KBM-7 (cell line): Measurements from ENCODE around the gene RCC2.

Experiments used
- DNase-seq: peaks from one replicate; pipeline ENCODE4 v3.0.0-alpha.2; 2015
- in situ Hi-C: fragments of 300-500 bp; cut with MboI; formaldehyde crosslinking; loops from 2 replicates; pipeline ENCODE4 v1.14.3; 2020; ENCODE audit warnings: low sequenced_read_pairs, low pct_unique_long_range_greater_than_20kb, mixed read lengths

RCC2 gene

DNA sequence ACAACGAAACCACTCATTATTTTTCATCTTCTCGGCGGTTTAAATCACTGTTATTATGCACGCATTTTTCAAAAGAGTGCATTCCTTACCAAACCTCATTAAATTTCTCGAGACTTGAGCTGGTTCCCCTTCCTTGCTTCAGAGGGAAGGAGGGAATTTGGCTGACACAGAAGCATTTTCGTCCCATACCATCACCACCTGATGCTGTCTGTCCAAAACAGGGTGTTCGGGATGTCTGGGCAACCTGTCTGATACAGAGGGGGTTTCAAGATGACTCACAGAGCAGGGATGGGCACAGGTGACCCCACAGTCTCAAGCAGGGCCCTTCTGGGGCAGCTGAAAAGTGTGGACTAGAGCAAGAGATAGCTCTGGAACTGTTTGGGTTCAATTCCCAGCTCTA lies 12.3 kb upstream of the RCC2 start:
- in situ Hi-C loops, result no loop called here
- no peak for DNase-seq

DNA sequence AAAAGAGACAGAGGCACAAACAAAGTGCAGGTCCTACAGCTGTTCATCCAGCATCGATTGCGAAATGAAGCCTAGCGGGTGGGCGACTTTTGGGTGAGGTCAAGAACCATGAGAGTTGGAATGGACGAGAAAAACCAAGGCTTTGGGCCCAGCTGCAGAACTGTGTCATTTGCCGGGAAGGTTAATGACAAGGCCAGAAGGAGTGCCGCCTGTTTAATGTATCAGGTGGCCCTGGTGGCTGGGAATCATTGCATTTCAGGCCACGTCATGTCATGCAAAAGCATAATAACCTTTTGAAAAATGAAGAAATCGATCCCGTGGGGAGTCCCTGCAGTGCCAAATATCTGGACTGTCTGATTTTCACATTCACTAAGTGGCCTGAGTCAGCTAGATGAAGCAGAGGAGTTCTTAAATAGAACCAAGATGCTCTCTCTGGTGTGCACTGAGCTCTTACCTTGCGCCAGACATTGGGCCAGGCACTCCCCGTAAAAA lies 8.1 kb upstream of the RCC2 start:
- in situ Hi-C loops, result no loop called here
- no peak for DNase-seq

DNA sequence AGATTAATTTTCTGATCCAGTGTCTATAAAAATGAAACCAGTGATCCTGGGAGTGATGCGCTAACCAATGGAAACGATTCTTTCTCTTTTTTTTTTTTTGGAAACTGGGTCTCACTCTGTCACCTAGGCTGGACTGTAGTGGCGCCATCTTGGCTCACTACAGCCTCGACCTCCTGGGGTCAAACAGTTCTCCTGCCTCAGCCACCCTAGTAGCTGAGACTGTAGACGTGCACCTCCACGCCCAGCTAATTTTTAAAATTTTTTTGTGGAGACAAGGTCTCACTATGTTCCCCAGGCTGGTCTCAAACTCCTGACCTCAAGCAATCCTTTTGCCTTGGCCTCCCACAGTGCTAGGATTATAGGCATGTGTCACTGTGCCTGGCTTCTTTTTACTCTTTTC lies 3.4 kb upstream of the RCC2 start:
- DNase-seq, result no peak
- in situ Hi-C loops, result no loop called here

DNA sequence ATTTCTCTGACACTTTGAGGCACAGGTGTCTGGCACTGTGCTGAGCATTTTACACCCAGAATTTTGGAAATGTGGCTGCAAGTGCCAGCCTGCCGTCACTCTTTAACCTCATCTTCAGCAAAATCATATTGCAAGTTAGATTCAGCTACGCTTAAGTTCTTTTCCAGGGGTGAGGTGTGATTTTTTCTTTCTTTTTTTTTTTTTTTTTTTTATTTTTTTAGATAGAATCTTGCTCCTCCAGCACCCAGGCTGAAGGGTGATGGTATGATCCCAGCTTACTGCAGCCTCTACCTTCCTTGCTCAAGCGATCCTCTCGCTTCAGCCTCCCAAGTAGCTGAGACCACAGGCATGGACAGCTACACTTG lies 2.5 kb upstream of the RCC2 start:
- no peak for DNase-seq
- in situ Hi-C loops, result no loop called here

DNA sequence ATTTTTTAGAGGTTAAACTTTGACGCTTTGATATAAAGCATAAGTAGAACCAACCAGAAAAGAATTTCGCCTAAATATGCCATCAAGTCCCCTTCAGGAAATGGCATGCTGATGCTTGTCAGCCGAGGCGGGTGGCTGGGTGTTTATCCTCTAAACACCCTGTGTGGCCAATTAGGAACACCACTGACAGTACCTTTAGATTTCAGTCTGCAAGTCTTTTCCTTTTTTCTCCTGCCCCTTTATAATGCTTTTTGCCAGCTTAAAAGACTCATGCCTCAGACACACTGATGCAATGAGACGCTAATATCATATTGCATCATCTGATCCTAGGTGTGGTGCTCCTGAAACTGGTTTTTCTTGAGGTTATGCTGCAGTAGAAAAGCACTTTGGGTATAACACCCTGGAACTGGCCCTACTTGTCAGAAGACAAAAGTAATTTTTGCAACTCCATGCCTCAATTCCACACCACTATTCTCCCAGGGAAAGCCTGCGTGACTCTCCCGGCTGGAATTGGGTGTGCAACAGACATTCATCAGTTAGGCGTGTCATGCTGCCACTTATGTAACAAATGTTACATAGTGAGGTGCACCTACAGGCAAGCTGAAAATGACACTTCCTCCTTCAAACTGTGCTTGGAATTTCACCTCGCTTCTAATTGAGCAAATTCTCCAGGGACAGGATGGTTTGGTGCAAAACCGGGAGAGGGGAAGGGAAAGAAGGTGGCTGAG lies 2.0 kb upstream of the RCC2 start:
- in situ Hi-C loops, result no loop called here
- DNase-seq, result peak; percentile 27

DNA sequence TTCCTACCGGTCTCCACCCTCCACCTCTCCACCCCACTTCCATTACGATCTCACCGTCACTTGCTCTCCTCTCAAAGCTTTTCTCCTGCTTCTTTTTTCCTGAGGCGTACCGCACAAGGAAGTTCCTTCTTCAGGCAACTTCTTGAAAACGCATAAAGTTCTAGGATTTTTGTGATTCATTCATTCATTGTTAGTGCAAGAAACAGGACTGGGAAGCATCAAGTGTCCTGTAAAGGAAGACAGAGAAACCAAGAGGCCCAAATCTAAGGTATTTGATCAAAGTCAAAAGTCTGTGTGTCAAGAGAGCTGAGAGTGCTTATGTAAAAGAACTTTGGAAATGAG lies 1.3 kb upstream of the RCC2 start:
- DNase-seq, result no peak
- in situ Hi-C loops, result no loop called here

DNA sequence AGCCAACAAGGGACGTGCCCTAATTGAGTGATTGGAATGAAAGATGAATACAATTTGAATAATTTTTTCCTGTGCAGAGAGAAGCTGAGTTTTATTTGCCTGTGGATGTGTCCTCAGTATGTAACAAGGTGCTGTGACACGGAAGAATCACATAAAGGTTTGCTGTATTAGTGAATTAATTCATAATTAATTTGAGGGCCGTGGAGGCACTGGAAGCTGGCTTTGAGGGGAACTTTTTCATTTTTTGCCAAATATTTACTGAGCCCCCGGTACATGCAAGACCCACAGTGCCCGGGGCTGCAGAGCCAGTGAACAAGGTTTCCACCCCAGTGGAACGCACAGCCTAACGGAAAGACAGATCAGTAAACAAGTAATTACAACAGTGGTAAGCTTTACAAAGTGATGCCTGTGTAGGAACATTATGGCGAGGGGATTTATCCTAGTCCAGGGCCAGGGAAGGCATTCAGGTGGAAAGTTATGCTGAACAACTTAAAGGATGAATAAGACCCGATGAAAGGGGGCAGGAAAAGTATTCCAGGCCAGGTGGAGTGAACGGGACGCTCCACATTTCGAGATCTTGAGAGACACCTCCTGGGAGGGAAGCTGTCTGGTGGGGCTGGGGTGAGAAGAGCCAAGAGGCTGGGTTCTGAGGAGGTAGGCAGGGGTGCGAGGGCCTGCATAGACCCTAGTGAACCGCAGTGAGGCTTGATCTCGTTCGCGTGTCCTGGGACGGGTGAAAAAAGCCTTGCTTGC lies 773 bp upstream of the RCC2 start:
- in situ Hi-C loops, result no loop called here
- no peak for DNase-seq

DNA sequence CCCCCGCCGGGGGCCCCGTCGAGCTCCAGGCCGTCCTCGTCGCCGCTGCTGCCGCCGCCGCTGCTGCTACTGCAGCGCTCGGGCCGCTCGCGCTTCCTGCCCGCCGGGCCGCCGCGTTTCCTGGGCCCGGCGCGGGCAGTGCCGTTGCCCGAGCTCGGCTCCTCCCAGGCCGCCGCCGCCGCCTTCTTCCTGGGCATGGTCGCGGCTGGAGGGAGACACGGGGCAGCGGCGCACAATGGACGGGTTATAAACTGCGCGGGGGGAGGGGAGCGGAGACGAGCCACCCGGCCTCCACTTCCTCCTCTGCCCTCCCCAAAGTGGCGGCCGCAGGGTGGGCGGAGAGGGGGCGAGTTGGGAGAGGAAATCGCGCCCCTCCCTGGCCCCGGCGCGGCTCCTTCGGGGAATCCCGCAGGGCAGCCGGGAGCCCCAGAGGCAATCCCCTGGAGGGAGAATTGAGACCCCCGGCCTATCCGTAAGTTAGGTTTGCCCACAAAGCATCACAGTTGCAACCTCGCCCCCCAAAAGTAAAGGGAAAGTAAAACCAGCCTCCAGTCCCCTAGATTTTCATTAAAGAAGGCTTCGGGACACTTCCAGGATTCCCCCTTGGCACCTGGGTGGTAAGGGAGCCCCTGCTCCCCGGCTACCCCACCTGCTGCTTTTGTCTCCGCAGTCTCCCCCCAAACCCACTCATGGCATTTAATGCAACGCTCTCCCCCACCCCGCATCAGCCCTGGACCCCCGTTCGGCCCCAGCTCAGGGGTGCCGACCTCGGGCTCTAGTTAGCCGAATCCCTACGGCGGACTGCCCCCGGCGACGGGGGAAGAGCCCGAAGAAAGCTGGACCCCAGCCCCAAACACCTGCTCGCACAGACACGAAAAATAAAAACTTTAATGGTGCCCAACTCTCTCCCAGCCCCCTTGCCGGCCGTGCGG lies 893 bp downstream of the RCC2 start:
- peak; percentile 91 for DNase-seq
- in situ Hi-C loops, result no loop called here

DNA sequence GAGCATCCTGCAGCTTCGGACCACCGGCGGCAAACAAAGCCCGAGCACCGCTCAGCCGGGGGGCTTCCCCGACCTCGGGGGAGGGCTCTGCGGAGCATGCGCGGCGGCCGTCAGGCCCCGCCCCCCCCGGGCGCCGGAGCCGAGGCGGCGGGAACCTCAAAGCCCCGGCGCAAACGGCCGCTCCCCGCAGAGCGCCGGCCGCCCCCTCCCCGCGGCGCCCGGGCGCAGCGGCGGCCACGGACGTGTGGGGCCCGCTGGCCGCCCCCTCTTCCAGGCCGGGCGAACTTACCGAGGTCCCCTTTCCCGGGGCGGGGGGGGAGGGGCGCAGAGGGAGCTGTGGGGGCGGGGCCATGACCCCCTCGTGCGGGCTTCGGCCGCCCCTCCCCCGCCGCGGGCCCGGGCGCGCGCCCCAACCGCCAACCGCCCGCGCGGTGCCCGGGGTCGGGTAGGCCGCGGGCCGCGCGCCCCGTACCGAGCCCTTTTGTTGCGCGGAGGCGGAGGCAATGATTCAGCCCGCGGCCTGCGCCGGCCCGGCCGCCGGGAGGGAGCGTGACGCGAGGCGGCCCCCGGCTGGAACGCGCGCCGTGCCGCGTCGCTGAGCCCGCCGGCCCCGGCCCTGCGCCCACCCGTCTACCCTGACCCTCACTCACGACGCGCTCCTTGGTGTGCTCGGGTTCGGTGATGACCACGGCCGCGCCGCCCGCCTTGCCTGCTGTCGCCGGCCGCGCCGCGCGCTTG lies 1.7 kb downstream of the RCC2 start:
- in situ Hi-C loops, result no loop called here
- DNase-seq, result no peak

DNA sequence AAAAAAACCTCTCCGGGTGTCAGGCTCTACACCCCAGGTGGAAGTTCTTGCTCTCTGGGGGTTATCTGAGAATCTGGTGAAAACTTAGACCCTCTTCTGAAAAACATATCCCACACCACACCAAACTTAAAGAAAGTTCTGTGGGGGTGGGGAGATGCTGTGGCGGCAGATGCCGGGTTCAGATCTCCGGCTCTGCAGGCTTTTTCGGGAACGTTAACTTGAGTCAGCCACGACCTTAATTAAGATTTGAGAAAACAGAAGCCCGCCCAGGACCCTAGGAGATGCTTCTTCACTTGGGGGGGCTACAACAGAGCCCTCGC lies 2.3 kb downstream of the RCC2 start:
- in situ Hi-C loops, result no loop called here
- peak; percentile 35 for DNase-seq

DNA sequence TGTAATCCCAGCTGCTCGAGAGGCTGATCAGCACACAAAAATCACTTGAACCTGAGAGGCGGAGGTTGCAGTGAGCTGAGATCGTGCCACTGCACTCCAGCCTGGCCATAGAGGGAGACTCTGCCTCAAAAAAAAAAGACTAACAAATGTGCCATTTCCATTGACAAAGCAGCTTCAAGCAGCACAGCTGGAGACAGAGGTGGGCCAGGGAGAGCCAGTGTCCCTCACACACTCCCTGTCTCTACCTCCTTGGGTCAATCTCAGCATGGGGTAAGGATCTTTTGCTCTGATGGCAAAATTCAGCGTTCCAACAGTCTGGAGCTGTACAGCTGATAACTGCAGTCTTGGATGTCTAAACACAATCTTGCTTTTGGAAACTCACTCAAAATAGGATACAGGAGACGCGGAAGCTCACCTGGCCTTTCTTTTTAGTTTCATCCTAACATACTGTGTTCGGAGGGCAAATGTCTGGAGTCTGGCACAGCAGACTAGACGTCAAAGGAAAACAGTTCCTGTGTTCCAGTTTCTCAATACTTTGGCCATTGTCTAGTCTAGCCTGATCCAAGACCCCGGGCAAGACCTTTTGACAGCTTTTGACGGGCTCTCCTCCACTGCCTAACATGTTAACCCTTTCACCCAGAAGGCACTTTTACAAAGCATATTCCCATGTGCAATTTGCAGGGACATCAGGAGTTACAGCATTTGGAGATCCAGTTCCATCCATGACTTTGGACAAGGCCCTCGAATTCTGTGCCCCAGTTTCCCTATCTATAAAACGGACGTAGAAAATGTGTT lies 2.9 kb downstream of the RCC2 start:
- in situ Hi-C loops, result no loop called here
- DNase-seq, result no peak

DNA sequence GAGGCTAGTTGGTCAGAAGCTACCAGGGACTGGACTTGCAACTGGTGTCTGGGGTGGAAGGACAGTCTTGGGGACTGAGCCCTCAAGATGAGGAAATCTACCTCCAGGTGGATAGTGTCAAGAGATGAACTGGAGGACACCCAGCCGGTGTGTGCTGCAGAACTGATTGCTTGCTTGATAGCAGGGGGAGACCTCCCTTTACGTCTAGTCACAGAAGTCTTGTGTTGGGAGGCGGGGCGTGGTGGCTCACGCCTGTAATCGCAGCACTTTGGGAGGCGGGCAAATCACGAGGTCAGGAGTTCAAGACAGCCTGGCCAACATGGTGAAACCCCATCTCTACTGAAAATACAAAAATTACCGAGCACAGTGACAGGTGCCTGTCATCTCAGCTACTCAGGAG lies 4.9 kb downstream of the RCC2 start:
- no peak for DNase-seq
- in situ Hi-C loops, result no loop called here

DNA sequence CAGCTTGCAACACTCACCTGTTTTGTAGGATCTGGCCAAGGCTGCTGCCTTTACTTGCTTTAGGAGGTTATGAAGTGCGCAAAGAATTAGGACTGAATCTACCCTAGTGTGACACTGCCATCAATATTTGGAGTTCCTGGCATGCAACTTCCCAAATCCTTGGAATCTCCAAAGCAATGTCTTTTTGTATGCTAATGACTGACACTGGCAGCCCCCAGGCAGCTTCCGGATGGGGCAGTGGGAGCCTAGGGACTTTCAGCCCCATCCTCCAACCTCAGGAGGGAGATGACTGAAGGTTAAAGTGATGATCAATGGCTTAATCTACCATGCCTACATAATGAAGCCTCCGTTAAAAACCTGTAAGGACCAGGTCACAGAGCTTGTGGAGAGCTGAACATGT lies 5.5 kb downstream of the RCC2 start:
- no peak for DNase-seq
- in situ Hi-C loops, result no loop called here

DNA sequence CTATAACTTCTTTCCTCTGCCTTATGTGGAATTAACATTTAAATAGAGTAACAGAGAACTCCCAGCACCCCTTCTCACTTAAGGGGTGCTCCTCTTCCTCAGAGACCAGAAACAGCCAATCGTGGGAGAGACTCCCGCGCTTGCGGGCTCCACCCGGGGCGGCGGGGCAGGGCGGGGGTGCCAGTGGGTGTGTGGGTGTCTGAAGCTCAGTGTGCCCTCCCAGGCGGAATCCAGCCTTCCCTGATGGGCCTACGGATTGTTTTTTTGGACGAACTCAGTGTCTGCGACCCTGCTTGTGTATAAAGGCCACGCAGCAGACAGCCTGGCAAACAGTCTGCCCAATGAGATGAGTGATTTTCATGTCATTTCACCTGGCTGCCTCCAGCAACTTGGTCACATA lies 6.2 kb downstream of the RCC2 start:
- no peak for DNase-seq
- in situ Hi-C loops, result no loop called here

DNA sequence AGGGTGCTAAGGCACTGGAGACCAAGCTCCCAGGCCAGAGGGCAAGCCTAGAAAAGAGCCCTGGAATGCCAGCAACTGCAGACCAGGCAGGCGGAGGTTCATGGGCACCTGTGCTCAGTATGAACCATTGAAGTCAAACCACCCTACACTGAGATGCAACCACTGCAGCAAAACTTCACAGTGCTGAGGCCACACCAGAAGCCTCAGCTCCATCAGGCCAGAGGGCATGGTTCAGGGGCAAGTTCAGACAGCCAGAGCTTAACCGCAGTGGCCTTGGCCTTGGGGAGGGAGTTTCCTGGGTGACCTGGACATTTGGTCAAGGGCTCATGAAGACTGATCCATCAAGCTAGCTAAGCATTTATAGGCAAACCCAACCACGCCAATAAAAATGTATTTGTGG lies 7.1 kb downstream of the RCC2 start:
- in situ Hi-C loops, result no loop called here
- DNase-seq, result no peak

DNA sequence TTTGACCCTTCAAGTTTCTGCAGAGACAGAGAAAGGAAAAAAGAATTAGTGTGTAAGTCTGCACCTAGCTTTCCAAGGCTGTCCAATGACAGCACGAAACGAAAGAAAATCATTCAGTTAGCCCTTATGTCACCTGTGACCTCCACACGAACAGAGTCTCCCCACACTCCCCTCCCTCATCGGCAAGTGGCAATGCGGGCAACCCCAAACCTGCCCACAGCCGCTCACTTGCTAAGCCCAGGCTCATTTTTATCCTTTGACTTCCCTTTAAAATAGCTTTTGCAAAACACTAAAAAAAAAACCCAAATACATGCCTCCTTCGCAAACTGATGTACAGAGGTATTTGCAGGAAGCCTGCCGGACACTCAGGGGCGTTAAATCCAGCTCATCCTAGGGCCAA lies 10.3 kb downstream of the RCC2 start:
- DNase-seq, result no peak
- in situ Hi-C loops, result no loop called here

DNA sequence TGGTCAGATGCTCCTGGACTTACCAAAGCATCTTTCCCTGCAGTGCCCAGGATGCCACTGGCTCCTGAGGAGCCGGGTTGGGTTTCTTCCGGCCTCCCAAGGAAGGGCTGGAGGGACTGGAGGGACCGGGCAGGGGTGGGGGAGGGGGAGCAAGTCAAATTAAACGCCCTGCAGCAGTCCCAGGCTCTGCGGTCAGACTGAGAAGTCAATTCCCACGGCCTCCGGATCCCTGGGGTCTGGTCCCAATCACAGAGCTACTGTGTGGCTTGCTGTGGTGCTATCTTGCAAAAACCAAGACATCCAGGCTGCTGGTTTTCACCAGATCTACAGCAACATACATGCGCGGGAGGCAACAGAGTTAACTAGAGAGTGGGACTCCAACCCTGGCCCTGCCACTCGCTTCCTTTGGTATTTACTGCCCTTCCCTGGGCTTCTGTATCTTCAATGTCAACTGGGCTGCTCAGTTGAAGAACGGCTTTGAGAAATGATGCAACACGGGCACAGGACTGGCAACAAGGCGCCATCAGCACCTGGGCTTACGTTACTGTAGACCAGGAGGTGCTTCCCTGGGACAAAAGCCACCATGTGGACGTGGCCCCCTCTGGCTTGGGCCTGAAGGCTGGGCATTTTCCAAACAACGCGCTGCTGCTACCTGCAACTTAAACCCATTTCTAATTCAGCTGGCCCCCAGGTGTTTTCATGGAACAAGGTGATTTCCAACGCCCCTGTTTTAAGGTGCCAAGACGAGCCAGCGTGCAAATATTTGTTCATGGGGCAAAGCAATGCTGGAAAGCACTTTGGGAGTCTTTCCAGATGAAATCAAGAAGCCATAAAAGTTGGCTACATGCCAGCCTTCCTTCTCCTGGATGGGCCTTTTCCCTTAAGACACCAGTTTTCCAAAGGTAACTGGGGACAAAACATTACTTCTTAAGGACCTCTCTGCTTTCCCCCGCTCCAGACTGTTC lies 11.5 kb downstream of the RCC2 start:
- in situ Hi-C loops, result no loop called here
- no peak for DNase-seq
